ENCODE measurements around the gene SYT5.
"Not testable (repeated sequence)": the region's sequence is repeated elsewhere in the genome, so short reads cannot be mapped to it uniquely, and the experiment has no call there.

GRCh38 chr19:55172318-55172717, 7.8 kb downstream of the SYT5 start:
- TF ChIP-seq, protein P1, sequence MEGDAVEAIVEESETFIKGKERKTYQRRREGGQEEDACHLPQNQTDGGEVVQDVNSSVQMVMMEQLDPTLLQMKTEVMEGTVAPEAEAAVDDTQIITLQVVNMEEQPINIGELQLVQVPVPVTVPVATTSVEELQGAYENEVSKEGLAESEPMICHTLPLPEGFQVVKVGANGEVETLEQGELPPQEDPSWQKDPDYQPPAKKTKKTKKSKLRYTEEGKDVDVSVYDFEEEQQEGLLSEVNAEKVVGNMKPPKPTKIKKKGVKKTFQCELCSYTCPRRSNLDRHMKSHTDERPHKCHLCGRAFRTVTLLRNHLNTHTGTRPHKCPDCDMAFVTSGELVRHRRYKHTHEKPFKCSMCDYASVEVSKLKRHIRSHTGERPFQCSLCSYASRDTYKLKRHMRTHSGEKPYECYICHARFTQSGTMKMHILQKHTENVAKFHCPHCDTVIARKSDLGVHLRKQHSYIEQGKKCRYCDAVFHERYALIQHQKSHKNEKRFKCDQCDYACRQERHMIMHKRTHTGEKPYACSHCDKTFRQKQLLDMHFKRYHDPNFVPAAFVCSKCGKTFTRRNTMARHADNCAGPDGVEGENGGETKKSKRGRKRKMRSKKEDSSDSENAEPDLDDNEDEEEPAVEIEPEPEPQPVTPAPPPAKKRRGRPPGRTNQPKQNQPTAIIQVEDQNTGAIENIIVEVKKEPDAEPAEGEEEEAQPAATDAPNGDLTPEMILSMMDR (optimal IDR thresholded peaks at IDR 0.05 in 1 of 3, IDR thresholded peaks at IDR 0.05 in 1 of 3, conservative IDR thresholded peaks at IDR 0.05 in 1 of 3; ENCODE audit: extremely low read depth in 1 of 3, insufficient read depth in 2 of 3, low read length in 3 of 3), result not testable (repeated sequence)
- TF ChIP-seq EZH2 (IDR thresholded peaks at IDR 0.05; ENCODE audit: low read length), result not testable (repeated sequence)

All from keratinocyte (primary cell).